Astrocyte of the spinal cord (primary cell): ENCODE measurements around the gene COQ10A.

ENCODE experiments used
- DNase-seq: peaks from one replicate; pipeline ENCODE4 v3.0.0; 2011; ENCODE audit warnings: low read depth, low spot score
- H3K4me3 ChIP-seq: 2 replicates; pipeline ENCODE4 v1.5.1; 2011; ENCODE audit warnings: low read depth, mild to moderate bottlenecking, low read length, moderate library complexity
- CTCF ChIP-seq: IDR thresholded peaks from 2 replicates; pipeline ENCODE4 v1.5.1; 2012; ENCODE audit warnings: low read depth, mild to moderate bottlenecking, low read length, inconsistent platforms
- in situ Hi-C: cut with HindIII; loops from 2 replicates; pipeline ENCODE4 v1.10.0; 2017; ENCODE audit warnings: low sequenced_read_pairs

The COQ10A gene

GRCh38 chr12:56242986-56243385 lies 23.8 kb upstream of the COQ10A start:
- TF ChIP-seq CTCF = no peak
- DNase-seq = no peak
- H3K4me3 ChIP-seq = no peak overlapping the region
- in situ Hi-C loops = no loop called here

GRCh38 chr12:56243731-56244181 lies 23.0 kb upstream of the COQ10A start:
- no peak for TF ChIP-seq CTCF
- DNase-seq = no peak
- H3K4me3 ChIP-seq = no peak overlapping the region
- in situ Hi-C loops = no loop called here

GRCh38 chr12:56244494-56244893 lies 22.2 kb upstream of the COQ10A start:
- no peak overlapping the region for H3K4me3 ChIP-seq
- in situ Hi-C loops = no loop called here
- no peak for DNase-seq
- no peak for TF ChIP-seq CTCF

GRCh38 chr12:56247923-56248322 lies 18.8 kb upstream of the COQ10A start:
- in situ Hi-C loops = no loop called here
- no peak for TF ChIP-seq CTCF
- no peak for DNase-seq
- no peak overlapping the region for H3K4me3 ChIP-seq

GRCh38 chr12:56248711-56249110 lies 18.0 kb upstream of the COQ10A start:
- TF ChIP-seq CTCF = no peak
- in situ Hi-C loops = no loop called here
- no peak overlapping the region for H3K4me3 ChIP-seq
- no peak for DNase-seq

- in situ Hi-C loops = no loop called here
- DNase-seq = no peak
- TF ChIP-seq CTCF = no peak
- H3K4me3 ChIP-seq = no peak overlapping the region
These were observed 14.1 kb upstream of the COQ10A start for GRCh38 chr12:56252649-56253048.

DNA sequence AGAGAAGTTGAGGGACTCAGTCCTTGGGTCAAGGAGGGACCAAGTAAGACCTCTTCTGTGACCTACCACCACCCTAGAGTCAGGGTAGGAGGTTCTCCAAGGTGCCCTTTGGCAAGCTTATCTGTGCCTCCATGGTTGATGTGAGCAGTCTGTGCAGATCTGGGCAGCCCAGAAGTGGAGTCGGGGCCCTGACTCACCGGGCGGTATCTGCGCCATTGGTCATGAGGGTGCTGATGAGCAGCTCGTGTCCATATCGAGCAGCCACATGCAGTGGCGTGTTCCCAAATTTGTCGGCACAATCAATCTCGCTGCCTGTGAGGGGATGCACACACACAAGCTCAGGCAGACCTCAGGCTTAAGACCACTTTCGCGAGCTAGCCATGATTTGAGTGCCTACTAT lies 13.7 kb upstream of the COQ10A start:
- in situ Hi-C loops = no loop called here
- no peak for TF ChIP-seq CTCF
- H3K4me3 ChIP-seq = no peak overlapping the region
- DNase-seq = no peak
